HTR-8/SVneo (cell line): Measurements from ENCODE around the gene MTNR1B.

Source experiments
- DNase-seq: peaks from one replicate; pipeline ENCODE4 v3.0.0; 2011; ENCODE audit warnings: low spot score, mixed read lengths; ENCODE audit not compliant: insufficient read length
- FAIRE-seq: peaks from 2 replicates; lab custom pipeline; 2011; peaks lifted over from hg19 to GRCh38; lab: Jason Lieb, UNC

The MTNR1B gene

GRCh38 chr11:93028960-93029522 lies 59.6 kb downstream of the MTNR1B start:
- DNase-seq (no peak), FAIRE-seq (no peak)

DNA sequence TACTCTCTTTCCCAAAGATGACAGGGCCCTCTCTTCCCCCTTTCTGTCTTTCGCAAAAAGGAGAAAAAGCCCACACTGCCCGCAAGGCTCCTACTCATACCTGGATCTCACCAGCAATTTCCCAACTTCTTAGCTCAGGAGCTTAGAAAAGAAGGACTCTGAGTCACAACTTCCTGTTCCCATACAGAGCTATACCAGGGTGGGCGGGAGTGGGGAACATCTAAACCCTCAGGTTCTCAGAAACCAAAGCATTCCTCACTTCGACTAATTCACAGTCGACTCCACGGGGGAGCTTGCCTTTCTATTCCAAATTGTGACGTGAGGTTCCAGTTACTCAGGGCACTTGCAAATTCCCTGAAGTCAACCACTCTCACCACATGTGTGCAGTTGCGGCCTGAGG lies 61.9 kb downstream of the MTNR1B start:
- FAIRE-seq, result no peak

More for the DNA sequence above, 61.9 kb downstream of the MTNR1B start:
- no peak for DNase-seq
